Measurements from ENCODE around the gene RILPL2. TPM values are rescaled to one million over a fixed set of nuclear protein-coding genes. Genes with fewer than 3 reads are reported as not detected.
"Not testable (repeated sequence)": the region's sequence is repeated elsewhere in the genome, so short reads cannot be mapped to it uniquely, and the experiment has no call there.

RILPL2 gene, protein sequence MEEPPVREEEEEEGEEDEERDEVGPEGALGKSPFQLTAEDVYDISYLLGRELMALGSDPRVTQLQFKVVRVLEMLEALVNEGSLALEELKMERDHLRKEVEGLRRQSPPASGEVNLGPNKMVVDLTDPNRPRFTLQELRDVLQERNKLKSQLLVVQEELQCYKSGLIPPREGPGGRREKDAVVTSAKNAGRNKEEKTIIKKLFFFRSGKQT
- polyA plus RNA-seq (2013, experiment 1 of 2): 2.2 TPM
- 2.0 TPM for polyA plus RNA-seq (2013, experiment 2 of 2)

DNA sequence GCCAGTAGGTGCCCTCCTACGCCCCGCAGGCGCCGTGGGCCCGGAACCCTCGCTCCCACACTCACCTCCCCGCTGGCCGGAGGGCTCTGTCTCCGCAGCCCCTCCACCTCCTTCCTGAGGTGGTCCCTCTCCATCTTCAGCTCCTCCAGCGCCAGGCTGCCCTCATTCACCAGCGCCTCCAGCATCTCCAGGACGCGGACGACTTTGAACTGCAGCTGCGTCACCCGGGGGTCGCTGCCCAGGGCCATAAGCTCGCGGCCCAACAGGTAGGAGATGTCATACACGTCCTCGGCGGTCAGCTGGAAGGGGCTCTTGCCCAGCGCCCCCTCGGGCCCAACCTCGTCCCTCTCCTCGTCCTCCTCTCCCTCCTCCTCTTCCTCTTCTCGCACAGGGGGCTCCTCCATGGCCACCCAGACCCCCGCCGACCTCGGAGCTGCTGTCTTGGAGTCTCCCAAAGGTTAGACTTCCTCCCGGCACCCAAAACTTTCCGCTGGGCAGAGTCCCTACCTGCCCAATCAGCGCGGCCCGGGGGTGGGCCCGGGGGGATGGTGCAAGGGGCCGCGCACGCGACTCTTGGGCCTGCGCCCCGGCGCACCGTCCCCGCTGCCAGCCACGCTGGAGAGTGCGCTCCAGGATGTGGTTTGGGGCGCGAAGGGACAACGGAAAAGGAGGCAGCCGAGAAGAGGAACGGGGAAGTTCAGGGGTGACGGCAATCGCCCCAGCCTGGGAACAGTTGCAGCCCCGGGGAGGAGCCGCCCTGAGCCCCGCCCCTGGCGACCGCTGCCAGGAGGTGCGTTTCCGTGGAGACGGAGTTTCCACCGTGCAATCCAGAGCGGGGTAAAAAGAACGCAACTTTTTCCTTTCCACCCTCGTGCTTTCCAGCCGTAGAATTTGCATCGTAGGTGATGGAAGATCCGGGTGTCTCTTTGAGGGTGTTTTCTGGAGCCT is at the start of gene RILPL2:
Gene RILPL2, minus strand, starts transcription at position 668 of the 948 bp plus-strand sequence. Its CDS starts 264 bp downstream, at position 404.
- H3K27ac ChIP-seq (ENCODE audit: low read depth, low read length, severe bottlenecking): no peak within 1 kb of the TSS
- H3K36me3 ChIP-seq (ENCODE audit: control insufficient read depth, insufficient read depth, low read length): no peaks in the 10 kb centered on the region
- peak within 1 kb of the TSS; percentile 80 for H3K4me3 ChIP-seq (ENCODE audit: extremely low read depth, insufficient read depth, low read length, poor library complexity, severe bottlenecking)
- no peaks in the 10 kb centered on the region for H3K4me1 ChIP-seq (ENCODE audit: control insufficient read depth, insufficient read depth, low read length, poor library complexity, severe bottlenecking)
- 2% methylated on average over 45 to 62 of the region's 69 CpGs for WGBS, 2 experiments (ENCODE audit: insufficient coverage in 2 of 2)
- no peaks in the 10 kb centered on the region for H3K9me3 ChIP-seq (ENCODE audit: control insufficient read depth, low read length)

DNA sequence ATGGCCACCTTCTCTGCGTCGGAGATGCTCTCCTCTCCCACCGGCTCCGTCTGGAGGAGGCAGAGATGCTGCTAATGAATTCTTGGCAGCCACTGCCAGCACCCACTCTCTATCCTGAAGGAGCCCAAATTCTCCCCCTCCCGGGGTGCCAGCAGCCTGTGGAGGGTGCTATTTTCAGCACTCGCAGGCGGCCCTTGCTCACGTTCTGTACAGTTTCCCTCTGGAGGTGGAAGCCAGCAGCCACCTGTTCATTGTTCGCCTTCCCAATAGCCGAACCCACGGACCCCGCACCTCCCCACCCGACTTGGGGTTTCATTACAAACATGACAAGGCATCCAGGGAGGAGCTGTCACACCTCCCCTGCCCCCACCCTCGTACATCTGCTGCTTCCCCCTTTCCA is 49.3 kb upstream of the RILPL2 start:
- Histone ChIP-seq H3K36me3 (ENCODE audit: control insufficient read depth, insufficient read depth, low read length) (peaks cover 24% of the 10 kb centered on the region), H3K27ac (ENCODE audit: low read depth, low read length, severe bottlenecking) (no peak overlapping the region), H3K4me3 (ENCODE audit: extremely low read depth, insufficient read depth, low read length, poor library complexity, severe bottlenecking) (no peak overlapping the region), H3K9me3 (ENCODE audit: control insufficient read depth, low read length) (no peaks in the 10 kb centered on the region), H3K4me1 (ENCODE audit: control insufficient read depth, insufficient read depth, low read length, poor library complexity, severe bottlenecking) (no peaks in the 10 kb centered on the region)
- 88 to 94% methylated on average over 13 to 14 of the region's 14 CpGs for WGBS, 2 experiments (ENCODE audit: insufficient coverage in 2 of 2)

DNA sequence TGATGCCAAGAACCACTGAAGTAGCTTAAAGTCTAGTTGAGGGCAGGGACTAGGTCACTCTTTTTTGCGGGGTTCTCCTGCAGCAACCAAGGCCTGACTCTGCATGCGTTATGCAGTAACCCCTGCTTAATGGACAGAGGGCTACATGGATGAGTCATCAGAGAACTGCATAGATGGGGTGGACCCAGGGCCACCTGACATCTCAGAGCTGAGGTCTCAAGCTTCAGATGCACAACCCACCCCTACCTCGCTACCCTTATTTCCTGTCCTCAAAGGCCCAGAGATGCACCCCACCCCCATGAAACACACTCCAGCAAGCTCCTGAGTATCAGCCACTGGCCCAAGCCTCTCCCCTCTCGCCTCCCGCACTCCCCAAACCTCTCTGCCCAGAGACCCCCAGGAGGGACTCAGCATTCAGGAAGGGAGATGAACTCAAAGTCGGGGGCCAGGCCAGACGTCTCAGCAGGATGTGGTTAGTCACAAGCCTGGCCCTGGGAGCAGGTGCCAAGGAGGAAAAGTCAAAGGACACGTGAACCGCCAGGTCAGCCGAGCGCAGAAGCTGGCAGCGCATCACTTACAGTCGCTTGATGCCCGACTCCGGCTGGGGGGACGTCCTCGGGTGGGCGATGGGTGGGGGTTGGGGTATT is 47.2 kb upstream of the RILPL2 start:
- WGBS, 2 experiments (ENCODE audit: insufficient coverage in 2 of 2): 85 to 92% methylated on average over 13 of the region's 18 CpGs
- Histone ChIP-seq H3K36me3 (ENCODE audit: control insufficient read depth, insufficient read depth, low read length) (peaks cover 36% of the 10 kb centered on the region), H3K9me3 (ENCODE audit: control insufficient read depth, low read length) (no peaks in the 10 kb centered on the region)

DNA sequence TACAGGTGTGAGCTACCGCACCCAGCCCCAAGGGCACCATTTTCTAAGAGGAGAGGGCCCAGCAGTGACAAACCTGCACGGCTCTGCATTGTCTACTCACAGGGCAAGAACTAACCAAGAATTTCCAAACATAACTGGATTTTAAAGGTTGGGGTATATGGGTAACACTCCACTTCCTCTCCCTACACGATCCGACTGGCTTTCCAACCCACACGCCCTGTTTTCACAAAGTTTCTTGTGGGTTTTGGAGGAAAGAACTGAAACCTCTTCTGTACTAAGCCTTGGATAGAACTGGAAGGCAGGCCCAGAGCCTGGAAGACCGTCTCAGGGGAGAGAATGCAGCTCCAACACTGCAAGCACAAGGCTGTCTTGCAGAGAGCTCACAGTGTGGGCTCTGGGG is 46.4 kb upstream of the RILPL2 start:
- Histone ChIP-seq H3K4me1 (ENCODE audit: control insufficient read depth, insufficient read depth, low read length, poor library complexity, severe bottlenecking) (no peaks in the 10 kb centered on the region), H3K27ac (ENCODE audit: low read depth, low read length, severe bottlenecking) (no peak overlapping the region), H3K9me3 (ENCODE audit: control insufficient read depth, low read length) (no peaks in the 10 kb centered on the region), H3K4me3 (ENCODE audit: extremely low read depth, insufficient read depth, low read length, poor library complexity, severe bottlenecking) (no peak overlapping the region), H3K36me3 (ENCODE audit: control insufficient read depth, insufficient read depth, low read length) (peaks cover 44% of the 10 kb centered on the region)
- 90 to 92% methylated on average over 2 of the region's 6 CpGs for WGBS, 2 experiments (ENCODE audit: insufficient coverage in 2 of 2)

More for the DNA sequence above, 47.2 kb upstream of the RILPL2 start:
- Histone ChIP-seq H3K4me1 (ENCODE audit: control insufficient read depth, insufficient read depth, low read length, poor library complexity, severe bottlenecking) (no peaks in the 10 kb centered on the region), H3K27ac (ENCODE audit: low read depth, low read length, severe bottlenecking) (no peak overlapping the region), H3K4me3 (ENCODE audit: extremely low read depth, insufficient read depth, low read length, poor library complexity, severe bottlenecking) (no peak overlapping the region)

DNA sequence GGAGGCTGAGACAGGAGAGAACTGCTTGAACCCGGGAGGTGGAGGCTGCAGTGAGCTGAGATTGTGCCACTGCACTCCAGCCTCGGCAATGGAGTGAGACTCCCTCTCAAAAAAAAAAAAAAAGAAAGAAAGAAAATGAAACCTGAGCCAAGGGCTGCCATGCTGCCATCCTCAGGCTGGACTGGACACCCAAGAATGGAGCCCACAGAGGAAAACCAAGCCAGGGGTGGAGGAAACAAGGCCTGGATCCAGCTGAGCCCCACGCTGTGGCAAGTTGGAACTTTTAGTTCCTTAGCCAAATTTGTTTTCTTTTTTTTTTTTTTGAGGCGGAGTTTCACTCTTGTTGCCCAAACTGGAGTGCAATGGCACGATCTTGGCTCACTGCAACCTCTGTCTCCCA is 44.8 kb upstream of the RILPL2 start:
- not testable (repeated sequence) for H3K4me1 ChIP-seq (ENCODE audit: control insufficient read depth, insufficient read depth, low read length, poor library complexity, severe bottlenecking); H3K27ac ChIP-seq (ENCODE audit: low read depth, low read length, severe bottlenecking); H3K4me3 ChIP-seq (ENCODE audit: extremely low read depth, insufficient read depth, low read length, poor library complexity, severe bottlenecking); H3K9me3 ChIP-seq (ENCODE audit: control insufficient read depth, low read length)
- WGBS, 2 experiments (ENCODE audit: insufficient coverage in 2 of 2): 96 to 97% methylated on average over 2 to 3 of the region's 5 CpGs
- peaks cover 58% of the 10 kb centered on the region for H3K36me3 ChIP-seq (ENCODE audit: control insufficient read depth, insufficient read depth, low read length)

DNA sequence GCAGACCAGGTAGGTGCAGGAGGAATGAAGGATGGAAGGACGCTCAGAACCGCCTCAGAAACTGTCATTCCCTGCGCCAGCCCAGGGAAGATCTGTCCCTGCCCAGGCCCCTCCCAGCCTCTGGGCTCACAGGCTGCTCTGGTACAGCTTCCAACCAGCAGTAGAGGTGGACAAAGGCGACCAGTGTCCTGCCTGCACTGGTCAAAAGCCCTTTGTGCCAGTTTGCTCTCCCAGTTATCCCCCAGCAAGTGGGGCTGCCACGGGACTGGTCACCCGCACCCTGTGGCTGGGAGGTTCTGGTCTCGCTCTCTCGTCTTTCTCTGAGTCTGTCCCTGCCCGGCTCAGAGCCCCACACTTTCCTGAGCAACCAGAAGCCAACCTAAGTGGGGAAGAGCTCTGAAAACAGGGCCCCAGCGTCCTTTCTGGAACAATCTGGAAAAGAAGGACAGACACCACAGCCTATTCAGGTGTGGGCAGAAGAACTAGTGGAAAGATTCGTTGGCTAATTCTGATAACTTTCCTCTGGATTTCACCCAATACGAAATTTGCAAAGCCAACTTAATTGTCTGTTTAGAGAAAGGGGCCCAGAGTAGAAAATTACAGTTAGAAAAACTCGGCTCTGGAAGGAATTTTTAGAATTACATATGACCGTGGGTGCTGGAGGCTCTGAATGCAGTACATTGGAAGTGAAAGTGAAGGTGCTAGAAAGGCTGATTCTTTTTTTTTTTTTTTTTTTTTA is 43.1 kb upstream of the RILPL2 start:
- Histone ChIP-seq H3K36me3 (ENCODE audit: control insufficient read depth, insufficient read depth, low read length) (peaks cover 51% of the 10 kb centered on the region), H3K9me3 (ENCODE audit: control insufficient read depth, low read length) (no peaks in the 10 kb centered on the region), H3K4me1 (ENCODE audit: control insufficient read depth, insufficient read depth, low read length, poor library complexity, severe bottlenecking) (no peaks in the 10 kb centered on the region), H3K4me3 (ENCODE audit: extremely low read depth, insufficient read depth, low read length, poor library complexity, severe bottlenecking) (no peak overlapping the region), H3K27ac (ENCODE audit: low read depth, low read length, severe bottlenecking) (no peak overlapping the region)
- 95 to 98% methylated on average over 8 to 12 of the region's 14 CpGs for WGBS, 2 experiments (ENCODE audit: insufficient coverage in 2 of 2)

DNA sequence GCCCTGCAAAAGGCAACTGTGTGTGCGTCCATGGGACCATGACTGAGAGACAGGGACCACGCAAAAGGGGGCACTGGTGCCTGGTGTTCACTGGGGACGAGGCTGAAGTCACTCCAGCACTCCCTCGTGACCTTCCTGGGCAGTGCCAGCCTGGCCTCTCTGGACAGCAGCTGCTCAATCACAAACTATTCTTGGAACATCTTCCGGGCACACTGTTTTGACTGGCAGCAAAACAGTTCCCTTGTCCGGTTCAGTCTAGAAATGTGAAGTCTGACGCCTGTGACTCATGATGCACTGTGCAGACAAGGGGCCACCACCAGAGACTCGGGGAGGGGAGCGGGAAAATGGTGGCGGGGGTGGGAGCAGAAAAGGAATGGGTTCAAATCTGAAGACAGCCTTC is 42.3 kb upstream of the RILPL2 start:
- Histone ChIP-seq H3K27ac (ENCODE audit: low read depth, low read length, severe bottlenecking) (no peak overlapping the region), H3K36me3 (ENCODE audit: control insufficient read depth, insufficient read depth, low read length) (peaks cover 56% of the 10 kb centered on the region), H3K4me1 (ENCODE audit: control insufficient read depth, insufficient read depth, low read length, poor library complexity, severe bottlenecking) (no peaks in the 10 kb centered on the region), H3K9me3 (ENCODE audit: control insufficient read depth, low read length) (no peaks in the 10 kb centered on the region), H3K4me3 (ENCODE audit: extremely low read depth, insufficient read depth, low read length, poor library complexity, severe bottlenecking) (no peak overlapping the region)
- WGBS, 2 experiments (ENCODE audit: insufficient coverage in 2 of 2): 95 to 96% methylated on average over 8 to 9 of the region's 10 CpGs

DNA sequence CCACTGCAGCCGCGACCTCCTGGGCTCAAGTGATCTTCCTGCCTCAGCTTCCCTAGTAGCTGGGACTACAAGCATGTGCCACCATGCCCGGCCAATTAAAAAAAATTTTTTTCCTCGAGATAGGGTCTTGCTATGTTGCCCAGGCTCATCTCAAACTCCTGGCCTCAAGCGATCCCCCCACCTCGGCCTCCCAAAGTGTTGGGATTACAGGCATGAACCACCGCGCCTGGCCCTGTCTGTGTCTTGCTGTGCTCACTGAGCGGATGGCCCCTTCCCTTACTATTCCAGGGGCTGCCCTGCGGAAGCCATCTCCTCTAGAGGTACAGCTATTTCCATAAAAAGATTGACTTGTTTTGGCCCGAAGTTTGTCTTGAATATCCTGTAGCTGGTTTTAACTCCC is 41.6 kb upstream of the RILPL2 start:
- no peaks in the 10 kb centered on the region for H3K4me1 ChIP-seq (ENCODE audit: control insufficient read depth, insufficient read depth, low read length, poor library complexity, severe bottlenecking)
- H3K4me3 ChIP-seq (ENCODE audit: extremely low read depth, insufficient read depth, low read length, poor library complexity, severe bottlenecking): no peak overlapping the region
- no peak overlapping the region for H3K27ac ChIP-seq (ENCODE audit: low read depth, low read length, severe bottlenecking)
- WGBS, 2 experiments (ENCODE audit: insufficient coverage in 2 of 2): 95 to 98% methylated on average over 11 of the region's 11 CpGs
- H3K36me3 ChIP-seq (ENCODE audit: control insufficient read depth, insufficient read depth, low read length): peaks cover 54% of the 10 kb centered on the region
- H3K9me3 ChIP-seq (ENCODE audit: control insufficient read depth, low read length): no peaks in the 10 kb centered on the region

DNA sequence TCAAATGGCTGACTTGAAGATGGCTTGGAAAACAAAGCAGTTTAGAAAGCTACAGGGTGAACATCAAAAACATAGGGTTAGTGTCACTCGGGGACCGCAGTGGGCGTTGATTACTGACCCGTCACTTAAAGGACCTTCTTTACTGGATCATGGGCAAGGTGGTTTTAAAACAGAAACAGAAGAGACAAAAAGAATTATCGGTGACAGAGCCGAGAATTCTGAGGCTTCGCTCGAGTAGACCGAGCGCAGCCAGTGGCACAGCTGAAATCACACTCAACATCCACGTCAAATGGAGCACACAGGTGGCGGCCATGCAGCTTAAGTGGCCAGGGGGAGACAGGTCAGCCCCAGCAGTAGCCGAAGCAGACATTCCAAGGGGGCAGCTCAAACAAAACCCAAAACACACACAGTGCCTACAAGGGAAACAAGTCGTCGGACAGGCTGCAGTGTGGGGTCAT is 38.8 kb upstream of the RILPL2 start:
- 92 to 93% methylated on average over 12 to 13 of the region's 15 CpGs for WGBS, 2 experiments (ENCODE audit: insufficient coverage in 2 of 2)
- peaks cover 66% of the 10 kb centered on the region for H3K36me3 ChIP-seq (ENCODE audit: control insufficient read depth, insufficient read depth, low read length)
- no peak overlapping the region for H3K27ac ChIP-seq (ENCODE audit: low read depth, low read length, severe bottlenecking)
- H3K4me3 ChIP-seq (ENCODE audit: extremely low read depth, insufficient read depth, low read length, poor library complexity, severe bottlenecking): no peak overlapping the region
- H3K4me1 ChIP-seq (ENCODE audit: control insufficient read depth, insufficient read depth, low read length, poor library complexity, severe bottlenecking): no peaks in the 10 kb centered on the region
- no peaks in the 10 kb centered on the region for H3K9me3 ChIP-seq (ENCODE audit: control insufficient read depth, low read length)
